HK-2 (cell line): ENCODE data around the gene RELL2.
A peak's percentile ranks its signal among the peaks of the same experiment; 100 is the strongest.

Experiments
- DNase-seq: peaks from one replicate; pipeline ENCODE4 v3.0.0-alpha.2; 2018; ENCODE audit not compliant: unreplicated experiment

RELL2 gene

DNA sequence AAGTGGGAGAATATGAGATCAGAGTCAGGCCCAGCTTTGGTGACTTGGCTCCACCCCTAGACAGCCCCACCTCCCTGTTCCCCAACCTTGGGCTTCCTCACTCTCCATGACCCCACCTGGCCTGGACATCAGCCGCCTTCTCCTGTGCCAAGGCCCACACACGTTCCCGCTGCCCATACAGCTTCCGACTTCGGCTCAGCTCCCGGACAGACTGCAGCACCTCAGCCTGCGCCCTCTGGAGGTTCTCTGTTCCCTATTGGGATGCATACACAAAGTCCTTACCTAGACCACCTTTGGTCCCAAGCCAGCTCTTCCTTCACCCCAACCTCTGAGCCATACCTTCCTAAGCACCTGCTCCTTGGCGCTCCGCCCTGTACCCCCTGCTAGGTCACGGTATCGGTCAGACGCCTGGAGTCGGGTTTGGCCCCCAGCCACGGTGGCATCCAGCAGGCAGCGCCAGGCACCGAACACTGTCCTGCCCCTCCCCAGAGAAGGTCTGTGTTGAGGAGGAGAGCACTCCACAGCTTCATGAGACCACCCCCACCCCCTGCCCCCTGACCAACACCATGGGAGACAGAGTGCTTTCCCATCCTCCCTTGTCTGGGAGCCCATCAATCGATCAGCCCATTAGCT is 12.4 kb downstream of the RELL2 start:
- no peak for DNase-seq

DNA sequence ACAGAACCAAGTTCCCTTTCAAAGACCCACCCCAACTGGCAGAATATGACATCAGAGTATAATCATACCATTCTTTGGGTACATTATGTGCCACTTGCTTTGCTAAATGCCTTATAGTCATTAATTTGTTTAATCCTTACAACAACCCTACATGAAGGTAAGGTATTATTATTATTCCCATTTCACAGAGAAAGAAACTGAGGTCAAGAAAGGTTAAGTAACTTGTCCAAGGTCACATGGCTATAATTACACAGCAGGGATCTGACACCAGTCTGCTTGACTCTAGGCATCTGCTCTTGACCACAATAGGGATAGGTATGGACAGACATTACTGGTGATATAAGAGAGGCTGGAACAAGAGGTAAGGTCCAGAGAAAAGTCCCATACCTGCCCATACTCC is 13.2 kb downstream of the RELL2 start:
- no peak for DNase-seq

- DNase-seq: peak; percentile 84
These were observed 14.3 kb downstream of the RELL2 start, which contains the start of gene FCHSD1 for GRCh38 chr5:141650851-141651727. TSS of gene FCHSD1 (minus strand) at chr5:141651418. CDS start at chr5:141651368, 50 bp downstream.

GRCh38 chr5:141651728-141652105 is 14.9 kb downstream of the RELL2 start:
- no peak for DNase-seq

- DNase-seq: no peak
These were observed 17.5 kb downstream of the RELL2 start for GRCh38 chr5:141654298-141654697.

- DNase-seq: no peak
These were observed 18.2 kb downstream of the RELL2 start for GRCh38 chr5:141655020-141655419.

DNA sequence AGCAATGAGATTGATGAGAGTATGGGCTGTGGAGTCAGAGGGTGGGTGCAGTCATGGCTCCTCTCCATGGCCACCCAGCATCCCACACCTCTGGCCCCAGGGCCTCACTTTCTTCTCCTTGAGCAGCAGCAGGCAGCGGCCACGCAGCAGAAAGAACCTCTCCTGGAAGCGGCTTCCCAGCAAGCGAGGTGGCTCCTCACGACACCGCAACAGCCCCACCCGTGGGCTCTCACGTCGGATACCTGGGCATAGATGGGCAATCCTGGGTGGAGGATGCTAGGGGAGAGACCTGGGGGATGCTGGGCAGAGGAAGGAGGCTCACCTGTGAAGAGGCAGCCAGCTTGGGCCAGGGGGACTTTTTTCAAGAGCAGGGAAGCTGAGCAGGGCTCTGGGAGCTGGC is 19.6 kb downstream of the RELL2 start:
- no peak for DNase-seq

DNA sequence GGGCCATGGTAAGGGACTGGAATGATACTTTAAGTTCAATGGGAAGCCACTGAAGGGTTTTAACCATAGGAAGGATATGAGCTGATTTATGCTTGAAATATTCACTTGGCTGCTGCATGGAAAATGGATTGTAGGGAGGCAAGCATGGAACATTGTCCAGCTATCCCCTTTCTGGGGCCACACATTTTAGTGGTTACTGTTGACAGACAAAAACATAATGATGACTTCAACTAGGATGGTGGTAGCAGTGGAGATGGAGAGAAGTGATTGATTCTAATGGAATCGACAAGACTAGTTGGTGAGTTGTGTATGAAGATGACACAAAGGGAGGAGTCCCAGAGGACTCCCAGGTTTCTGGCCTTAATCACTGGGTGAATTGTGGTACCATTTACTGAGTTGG is 20.6 kb downstream of the RELL2 start:
- DNase-seq: no peak

DNA sequence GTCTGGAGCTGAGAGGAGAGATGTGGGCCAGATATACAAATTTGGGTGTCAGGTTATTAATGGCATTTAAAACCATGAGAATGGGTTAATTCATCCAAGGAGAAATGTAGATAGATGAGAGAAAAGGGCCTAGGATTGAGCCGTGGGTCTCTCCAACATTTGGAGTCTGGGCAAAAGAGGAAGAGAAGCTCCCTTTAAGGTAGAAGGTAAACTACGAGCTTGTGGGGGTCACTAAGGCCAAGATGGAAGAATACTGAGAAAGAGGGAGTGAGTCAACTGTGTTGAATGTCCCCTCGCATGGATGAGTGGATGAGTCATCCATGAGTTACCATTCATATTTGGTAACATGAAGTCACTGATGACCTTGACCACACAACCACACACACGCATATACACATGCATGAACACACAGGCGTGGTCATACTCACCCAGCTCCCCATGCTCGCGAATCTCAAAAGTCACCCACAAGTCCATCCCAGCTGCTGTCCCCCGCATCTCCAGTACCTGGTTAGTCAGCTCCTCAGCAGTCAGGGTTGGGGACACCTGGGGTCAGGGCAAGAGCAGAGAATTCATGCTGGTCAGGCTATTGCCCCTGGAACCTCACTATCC is 21.2 kb downstream of the RELL2 start:
- DNase-seq: no peak

DNA sequence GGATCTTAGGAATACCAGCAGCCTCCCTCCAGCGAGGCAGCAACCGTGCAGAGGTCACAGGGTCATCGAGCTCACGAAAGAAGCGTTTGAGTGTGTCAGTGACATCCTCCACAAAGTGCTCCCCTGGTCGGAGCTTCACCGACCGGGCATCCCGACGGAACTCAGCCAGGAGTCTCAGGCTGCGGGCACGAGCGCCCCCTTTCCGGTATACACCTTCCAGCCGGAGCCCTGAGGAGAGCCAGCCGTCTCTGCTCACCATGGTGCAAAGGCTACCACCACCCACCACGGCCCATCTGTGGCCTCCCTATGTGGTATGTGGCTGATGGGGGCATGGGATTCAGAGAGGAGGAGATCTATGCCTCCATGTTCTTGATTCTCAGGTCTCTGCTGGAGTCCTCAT is 25.2 kb downstream of the RELL2 start:
- no peak for DNase-seq

DNA sequence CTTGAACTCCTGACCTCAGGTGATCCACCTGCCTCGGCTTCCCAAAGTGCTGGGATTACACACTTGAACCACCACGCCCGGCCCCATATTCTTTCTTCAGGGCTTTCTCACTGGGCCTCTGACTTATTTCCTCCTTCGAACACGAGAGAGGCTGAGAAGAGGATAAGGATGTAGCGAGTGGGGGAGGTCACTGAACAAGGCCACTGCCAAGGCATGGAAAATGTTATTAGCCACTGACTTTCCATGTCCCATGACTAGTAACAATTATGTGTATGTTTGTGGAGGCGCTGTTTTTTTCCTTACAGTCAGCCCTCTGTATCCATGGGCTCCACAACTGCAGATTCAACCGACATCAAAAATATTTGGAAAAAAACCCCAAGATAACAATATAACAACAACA is 26.7 kb downstream of the RELL2 start:
- DNase-seq: no peak

- DNase-seq: peak; percentile 68
These were observed 28.1 kb downstream of the RELL2 start for GRCh38 chr5:141664733-141665461.

DNA sequence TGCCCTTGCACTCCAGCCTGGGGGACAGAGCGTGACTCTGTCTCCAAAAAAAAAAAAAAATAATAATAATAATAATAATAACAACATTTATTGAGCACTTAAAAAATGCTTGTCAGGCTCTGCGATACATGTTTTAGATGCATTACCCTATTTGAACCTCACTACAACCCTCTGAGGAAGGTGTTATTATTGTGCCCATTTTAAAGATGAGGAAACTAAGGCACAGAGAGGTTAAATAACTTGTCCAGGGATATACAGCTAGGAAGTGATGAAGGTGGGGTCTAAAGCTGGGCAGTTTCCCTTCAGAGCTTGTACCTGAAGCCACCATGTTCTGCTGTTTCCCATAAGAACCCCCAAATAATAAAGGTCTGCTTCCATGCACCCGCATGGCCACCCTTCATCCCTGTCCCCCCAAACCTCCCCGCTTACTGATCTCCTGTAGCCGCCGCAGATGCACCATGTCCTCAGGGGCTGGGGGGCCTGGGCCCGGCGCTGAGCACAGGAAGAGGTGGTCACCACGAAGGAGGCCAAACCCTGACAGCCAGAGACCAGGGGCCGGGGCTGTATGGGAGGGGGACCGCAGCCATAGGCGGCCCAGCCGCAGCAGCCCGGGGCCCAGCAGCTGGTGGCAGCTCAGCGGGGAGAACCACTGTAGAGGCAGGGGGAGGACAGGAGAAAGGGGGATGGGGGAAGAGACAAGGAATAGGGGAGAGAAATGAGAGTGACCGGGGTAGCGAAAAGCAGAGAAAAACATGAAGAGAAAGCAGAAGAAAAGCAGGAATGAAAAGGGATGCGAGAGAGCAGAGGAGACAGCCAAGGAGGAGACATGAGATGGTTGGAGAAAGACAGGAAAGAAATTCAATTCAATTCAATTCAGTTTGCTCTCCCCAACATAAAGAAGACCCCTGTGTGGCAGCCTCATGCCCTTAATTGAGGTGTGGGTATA is 29.5 kb downstream of the RELL2 start:
- DNase-seq: no peak

- DNase-seq: no peak
These were observed 31.9 kb downstream of the RELL2 start for GRCh38 chr5:141668601-141669265.

DNA sequence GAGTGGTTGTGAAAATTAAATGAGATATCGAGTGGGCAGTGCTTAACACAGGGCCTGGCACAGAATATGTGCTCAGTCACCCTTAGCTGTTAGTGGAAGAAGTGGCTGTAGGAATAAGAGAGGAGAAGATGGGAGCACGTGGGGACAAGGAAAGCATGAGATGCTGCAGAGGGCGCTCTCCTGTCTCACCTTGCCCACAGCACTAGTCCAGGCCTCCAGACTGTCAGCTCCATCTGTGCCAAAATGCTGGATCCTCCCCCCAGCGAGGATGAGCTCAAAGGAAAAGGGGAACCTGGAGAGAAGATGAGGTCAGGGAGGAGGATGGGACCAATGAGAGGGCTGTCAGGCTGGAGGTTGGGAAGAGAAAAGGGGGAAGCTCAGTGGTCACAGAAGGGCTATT is 32.7 kb downstream of the RELL2 start:
- no peak for DNase-seq

- no peak for DNase-seq
These were observed 35.5 kb downstream of the RELL2 start for GRCh38 chr5:141672071-141672840.

GRCh38 chr5:141672841-141673813 is 36.3 kb downstream of the RELL2 start:
- no peak for DNase-seq

DNA sequence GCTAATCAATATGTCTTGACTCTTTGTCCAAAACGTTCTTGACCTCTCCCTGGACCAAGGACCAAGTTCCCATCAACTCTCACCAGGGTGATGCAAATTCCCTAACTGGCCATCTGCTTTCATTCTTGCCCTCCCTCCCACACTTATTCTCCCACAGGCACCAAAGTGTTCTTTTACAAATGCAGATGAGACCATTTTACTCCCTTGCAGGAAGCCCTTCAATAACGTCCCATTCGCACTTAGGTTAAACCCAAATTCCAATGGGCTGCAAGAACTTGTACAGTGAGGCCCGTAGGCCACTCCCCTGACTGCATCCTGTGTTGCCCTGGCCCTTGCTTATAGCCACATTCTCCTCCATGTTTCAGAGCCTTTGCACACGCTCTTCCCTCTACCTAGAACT is 38.0 kb downstream of the RELL2 start:
- DNase-seq: no peak

DNA sequence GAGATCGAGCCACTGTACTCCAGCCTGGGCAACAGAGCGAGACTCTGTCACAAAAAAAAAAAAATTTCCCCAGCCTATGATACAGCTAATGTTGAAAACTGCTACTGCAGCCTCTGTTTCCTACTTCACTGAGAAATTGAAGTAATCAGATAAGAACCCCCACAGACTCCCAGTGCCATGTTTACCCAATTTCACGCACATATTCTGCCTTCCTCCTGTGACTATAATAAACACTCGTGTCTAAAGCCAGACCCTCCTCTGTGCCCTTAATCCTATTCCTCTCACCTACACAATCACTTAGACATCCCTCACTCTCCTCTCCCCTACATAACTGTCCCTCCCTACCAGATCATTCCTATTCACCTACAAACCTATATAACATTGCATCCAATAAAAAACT is 38.9 kb downstream of the RELL2 start:
- DNase-seq: no peak
